Kidney epithelial cell (primary cell): ENCODE measurements around the gene GLP1R. TPM values are rescaled to one million over a fixed set of nuclear protein-coding genes. Genes with fewer than 3 reads are reported as not detected.

ENCODE experiments used
- DNase-seq: peaks from one replicate; pipeline ENCODE4 v3.0.0-alpha.2; 2010; ENCODE audit warnings: low read depth
- H3K27me3 ChIP-seq: 2 replicates; pipeline ENCODE4 v1.6.0; 2011; ENCODE audit warnings: low read length; ENCODE audit not compliant: control insufficient read depth, insufficient read depth
- H3K36me3 ChIP-seq: 2 replicates; pipeline ENCODE4 v1.5.1; 2011; ENCODE audit warnings: low read length; ENCODE audit not compliant: control insufficient read depth, insufficient read depth
- H3K4me3 ChIP-seq: 2 replicates; pipeline ENCODE4 v1.5.1; 2011; ENCODE audit warnings: low read depth, mild to moderate bottlenecking, control low read depth, low read length
- total RNA-seq: library from RNA; depleted of rRNA; stranded (reverse); fragments of >200 nt; gene quantifications from 2 replicates; pipeline ENCODE4 v1.2.3, GENCODE V29; 2015
- TF ChIP-seq, protein P1 (sequence below): IDR thresholded peaks from 2 replicates; pipeline ENCODE4 v1.5.1; 2011; ENCODE audit warnings: mild to moderate bottlenecking, moderate library complexity, low read length, control low read depth, inconsistent platforms; ENCODE audit not compliant: insufficient read depth, poor library complexity, severe bottlenecking

Gene GLP1R
- 0.17 TPM in 1 of 2 replicates, not detected in the other for total RNA-seq

GRCh38 chr6:39048481-39049399, at the start of gene GLP1R:
TSS of gene GLP1R (plus strand) at chr6:39048781. CDS start at chr6:39048841, 60 bp downstream.
- no peak for DNase-seq
- Histone ChIP-seq H3K4me3 (peak within 1 kb of the TSS; percentile 24), H3K36me3 (no peaks in the 10 kb centered on the region), H3K27me3 (peaks cover 35% of the 10 kb centered on the region)
- TF ChIP-seq, protein P1, sequence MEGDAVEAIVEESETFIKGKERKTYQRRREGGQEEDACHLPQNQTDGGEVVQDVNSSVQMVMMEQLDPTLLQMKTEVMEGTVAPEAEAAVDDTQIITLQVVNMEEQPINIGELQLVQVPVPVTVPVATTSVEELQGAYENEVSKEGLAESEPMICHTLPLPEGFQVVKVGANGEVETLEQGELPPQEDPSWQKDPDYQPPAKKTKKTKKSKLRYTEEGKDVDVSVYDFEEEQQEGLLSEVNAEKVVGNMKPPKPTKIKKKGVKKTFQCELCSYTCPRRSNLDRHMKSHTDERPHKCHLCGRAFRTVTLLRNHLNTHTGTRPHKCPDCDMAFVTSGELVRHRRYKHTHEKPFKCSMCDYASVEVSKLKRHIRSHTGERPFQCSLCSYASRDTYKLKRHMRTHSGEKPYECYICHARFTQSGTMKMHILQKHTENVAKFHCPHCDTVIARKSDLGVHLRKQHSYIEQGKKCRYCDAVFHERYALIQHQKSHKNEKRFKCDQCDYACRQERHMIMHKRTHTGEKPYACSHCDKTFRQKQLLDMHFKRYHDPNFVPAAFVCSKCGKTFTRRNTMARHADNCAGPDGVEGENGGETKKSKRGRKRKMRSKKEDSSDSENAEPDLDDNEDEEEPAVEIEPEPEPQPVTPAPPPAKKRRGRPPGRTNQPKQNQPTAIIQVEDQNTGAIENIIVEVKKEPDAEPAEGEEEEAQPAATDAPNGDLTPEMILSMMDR = no peak

DNA sequence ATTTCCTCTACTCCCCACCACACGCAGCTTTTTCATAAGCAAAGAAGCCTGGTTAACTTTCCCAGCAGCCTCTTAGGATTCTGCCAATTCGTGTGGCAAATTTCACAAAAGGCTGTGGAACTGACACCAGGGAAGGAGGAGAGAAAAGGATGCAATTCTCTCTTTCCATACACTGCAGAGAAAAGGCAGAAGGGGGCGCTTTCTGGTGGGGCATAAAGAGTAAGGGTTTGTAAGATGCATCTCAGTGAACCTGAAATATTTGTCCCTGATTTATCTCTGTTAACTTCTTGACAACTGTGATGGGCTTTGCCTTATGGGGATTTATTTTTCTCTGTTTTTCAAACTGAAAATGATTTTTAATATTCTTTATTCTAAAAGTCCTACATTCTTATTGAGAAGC, 45.5 kb upstream of the GLP1R start:
- TF ChIP-seq, protein P1 = peak; percentile 30
- H3K27me3 ChIP-seq = no peaks in the 10 kb centered on the region
- H3K4me3 ChIP-seq = no peak overlapping the region
- no peaks in the 10 kb centered on the region for H3K36me3 ChIP-seq
- DNase-seq = no peak

- Histone ChIP-seq H3K27me3 (no peaks in the 10 kb centered on the region), H3K4me3 (no peak overlapping the region), H3K36me3 (no peaks in the 10 kb centered on the region)
- TF ChIP-seq, protein P1 = no peak
- no peak for DNase-seq
Observed at GRCh38 chr6:39003492-39003891, 45.1 kb upstream of the GLP1R start.

- TF ChIP-seq, protein P1 = no peak
- DNase-seq = no peak
- no peak overlapping the region for H3K4me3 ChIP-seq
- H3K36me3 ChIP-seq = no peaks in the 10 kb centered on the region
- H3K27me3 ChIP-seq = no peaks in the 10 kb centered on the region
Observed at GRCh38 chr6:39004801-39005200, 43.8 kb upstream of the GLP1R start.

DNA sequence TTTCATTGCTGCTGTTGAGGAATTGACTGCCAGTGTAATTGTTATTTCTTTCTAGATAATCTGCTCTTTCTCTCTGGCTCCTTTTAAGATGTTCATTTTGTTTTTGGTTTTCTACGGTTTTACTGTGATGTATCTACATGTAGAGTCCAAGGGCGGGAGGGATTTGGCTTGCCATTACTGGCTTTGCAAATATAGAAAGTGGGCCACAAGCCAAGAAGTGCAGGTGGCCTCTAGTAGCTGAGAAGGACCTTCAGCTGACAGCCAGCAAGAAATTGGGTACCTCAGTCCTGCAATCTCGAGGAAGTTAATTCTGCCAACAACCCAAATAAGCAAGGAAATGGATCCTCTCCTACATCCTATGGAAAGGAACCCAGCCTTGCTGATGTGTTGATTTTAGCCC, 42.8 kb upstream of the GLP1R start:
- no peaks in the 10 kb centered on the region for H3K27me3 ChIP-seq
- no peak for DNase-seq
- no peaks in the 10 kb centered on the region for H3K36me3 ChIP-seq
- TF ChIP-seq, protein P1 = no peak
- no peak overlapping the region for H3K4me3 ChIP-seq
